HG02884 (cell line): ENCODE data around the gene DNAJC5.
"Not testable (repeated sequence)": the region's sequence is repeated elsewhere in the genome, so short reads cannot be mapped to it uniquely, and the experiment has no call there.

Source experiments
- ATAC-seq: cut with Tn5 transposase; IDR thresholded peaks from one replicate; pipeline ENCODE4 v1.9.1; 2021; ENCODE audit warnings: mild to moderate bottlenecking, moderate library complexity; ENCODE audit not compliant: unreplicated experiment

The DNAJC5 gene

DNA sequence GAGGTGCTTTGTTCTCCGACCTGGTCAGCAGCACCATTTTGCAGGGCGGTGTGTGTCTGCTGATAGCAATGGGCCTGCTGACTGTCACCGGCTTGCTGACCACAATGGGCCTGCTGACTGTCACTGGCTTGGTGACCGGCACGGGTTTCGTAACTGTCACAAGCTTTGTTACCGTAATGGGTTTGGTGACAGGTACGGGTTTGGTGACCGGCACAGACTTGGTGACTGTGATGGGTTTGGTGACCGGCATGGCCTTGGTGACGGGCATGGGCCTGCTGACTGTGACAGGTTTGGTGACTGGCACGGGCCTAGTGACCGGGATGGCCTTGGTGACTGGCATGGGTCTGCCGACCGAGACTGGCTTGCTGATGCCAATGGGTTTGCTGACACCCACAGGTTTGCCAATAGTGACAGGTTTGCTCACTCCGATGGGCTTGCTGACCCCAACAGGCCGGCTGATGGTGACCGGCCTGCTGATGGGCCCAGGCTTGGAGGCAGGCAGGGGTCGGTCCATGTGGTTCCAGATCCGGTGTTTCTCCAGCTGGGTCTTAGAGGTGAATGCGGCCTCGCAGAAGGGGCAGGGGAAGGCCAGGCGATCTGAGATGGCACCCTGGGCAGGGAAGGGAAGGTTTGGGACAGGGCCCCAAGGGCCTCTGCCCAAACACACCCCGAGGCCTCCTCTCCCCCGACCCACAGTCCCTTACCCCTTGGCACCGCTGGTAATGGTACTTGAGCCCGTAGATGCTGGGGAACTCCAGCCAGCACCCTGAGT, 71.4 kb downstream of the DNAJC5 start:
- no peak for ATAC-seq

DNA sequence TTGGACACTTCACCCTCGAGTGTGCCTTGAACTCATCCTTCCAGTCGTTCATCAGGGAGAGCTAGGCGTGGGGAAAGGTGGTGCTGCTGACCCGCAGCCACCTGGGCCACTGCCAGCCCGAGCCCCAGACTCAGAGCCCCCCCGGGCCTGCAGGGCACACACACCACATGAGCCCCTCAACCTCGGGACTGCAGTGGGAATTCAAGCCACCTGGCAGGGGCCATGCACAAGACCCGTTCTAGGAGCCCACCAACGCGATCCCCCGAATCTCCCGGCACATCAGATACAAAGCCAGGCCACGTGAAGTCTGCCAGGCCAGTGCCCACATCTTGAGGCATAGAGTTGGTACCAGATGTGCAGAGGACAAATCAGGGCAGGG, 72.0 kb downstream of the DNAJC5 start:
- ATAC-seq, result no peak

DNA sequence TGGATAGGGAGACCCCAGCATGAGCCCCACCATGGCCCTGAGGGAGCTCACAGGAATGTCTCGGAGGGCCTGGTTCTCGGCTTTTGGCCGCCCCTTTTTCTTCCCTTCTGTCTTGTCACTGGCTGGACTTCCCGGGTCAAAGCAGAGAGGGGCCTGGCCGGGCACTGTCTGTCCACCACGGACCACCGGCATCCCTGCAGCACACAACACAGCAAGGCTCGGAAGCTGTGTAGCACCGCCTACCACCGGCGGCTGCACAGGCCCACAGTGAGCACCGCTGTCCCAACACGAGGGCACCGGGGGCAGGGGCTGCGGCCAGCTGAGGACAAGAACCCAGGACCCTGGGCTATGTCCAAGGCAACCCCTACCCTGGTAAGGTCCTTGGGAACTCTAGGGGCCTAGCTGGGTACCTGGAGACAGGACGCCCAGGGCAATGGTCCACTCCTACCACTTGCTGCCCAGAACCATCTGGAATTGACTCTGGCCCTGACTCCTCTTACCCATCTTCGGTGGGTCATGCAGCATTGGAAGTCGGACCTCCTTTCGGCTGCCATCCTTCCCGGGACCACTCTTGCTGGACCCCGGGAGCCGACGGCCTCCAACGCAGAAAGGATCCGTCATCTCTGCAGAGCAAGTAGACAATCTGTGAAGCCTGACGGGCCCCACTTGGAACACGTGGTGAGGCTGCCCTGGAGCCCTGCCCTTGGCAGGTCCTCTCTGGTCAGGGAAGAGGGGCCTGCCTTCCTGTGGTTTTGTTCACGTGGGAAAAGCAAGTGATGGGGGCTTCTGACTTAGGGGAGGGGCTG, 72.6 kb downstream of the DNAJC5 start:
- no peak for ATAC-seq

DNA sequence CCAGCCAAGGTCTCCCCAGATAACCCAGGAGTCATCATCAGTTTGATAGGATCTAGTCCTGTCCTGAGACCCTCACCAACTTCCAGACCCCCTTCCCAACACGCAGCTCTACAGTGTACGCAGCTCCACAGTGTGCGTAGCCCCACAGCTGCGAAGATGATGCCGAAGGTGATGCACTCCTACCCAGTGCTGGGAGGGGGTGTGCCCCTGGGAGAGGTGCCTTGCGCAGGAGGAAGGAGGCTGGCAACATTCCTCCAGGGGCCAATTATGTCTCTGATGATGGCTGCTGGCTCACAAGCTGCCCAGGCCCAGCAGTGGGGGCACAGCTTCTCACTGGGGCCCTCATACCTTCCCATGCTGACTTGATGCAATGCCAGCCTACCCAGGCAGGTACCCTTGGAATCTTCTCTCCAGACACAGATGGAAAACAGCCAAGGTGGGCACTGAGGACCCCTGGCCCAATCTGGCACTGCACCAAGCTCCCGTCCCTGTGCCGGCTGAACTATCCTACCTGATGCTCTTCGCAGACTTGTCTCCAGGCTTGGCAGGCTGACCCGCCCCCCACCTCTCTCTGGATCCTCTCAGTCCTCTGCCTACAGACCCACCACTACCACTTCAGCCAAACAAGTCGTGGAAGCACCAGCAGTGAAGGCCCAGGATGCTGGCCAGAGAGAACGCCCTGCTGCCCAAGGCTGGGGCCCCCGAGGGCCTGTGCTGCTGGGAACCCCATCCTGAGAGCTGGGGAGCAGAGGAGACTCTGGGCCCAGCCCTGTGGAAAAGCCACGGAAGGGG, 73.4 kb downstream of the DNAJC5 start:
- no peak for ATAC-seq

DNA sequence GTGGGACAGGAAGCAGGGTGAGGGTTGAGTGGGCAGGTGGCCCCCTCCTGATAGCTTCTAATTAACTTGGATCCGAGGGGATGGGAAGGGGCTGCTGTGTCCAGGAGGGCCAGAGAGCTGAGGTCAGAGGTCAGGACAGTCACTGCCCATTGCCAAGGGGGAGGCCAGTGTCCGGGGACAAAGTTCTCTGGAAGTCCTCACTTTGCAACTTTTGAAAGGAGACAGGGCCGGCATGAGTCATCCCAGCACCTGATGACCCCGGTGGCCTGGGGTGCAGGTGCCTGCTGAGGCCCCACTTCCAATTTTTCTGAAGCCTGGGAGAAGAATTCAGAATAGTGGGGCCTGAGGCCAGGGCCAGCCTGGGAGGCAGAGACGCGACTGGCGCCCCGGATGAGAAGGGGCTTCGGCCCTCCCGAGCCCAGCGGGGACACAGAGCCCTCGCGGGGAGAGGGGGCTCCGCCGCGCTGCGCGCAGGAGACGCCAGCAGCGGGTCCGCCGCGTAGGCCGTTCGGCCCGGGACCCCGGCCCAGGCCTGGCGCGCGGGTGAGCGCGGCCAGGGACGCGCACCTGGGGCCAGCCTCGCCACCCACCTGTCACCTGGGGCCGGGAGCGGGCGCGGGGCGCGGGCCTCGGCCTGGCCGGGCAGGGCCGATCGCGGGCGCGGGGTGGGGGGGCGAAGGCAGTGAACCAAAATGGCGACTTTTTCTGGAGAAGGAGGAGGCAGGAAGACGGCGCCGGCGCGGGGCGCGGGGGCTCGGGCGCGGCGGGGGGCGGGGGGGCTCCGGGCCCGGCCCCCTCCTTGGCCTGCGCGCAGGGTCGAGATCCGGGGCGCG, 74.2 kb downstream of the DNAJC5 start:
- ATAC-seq, result no peak

DNA sequence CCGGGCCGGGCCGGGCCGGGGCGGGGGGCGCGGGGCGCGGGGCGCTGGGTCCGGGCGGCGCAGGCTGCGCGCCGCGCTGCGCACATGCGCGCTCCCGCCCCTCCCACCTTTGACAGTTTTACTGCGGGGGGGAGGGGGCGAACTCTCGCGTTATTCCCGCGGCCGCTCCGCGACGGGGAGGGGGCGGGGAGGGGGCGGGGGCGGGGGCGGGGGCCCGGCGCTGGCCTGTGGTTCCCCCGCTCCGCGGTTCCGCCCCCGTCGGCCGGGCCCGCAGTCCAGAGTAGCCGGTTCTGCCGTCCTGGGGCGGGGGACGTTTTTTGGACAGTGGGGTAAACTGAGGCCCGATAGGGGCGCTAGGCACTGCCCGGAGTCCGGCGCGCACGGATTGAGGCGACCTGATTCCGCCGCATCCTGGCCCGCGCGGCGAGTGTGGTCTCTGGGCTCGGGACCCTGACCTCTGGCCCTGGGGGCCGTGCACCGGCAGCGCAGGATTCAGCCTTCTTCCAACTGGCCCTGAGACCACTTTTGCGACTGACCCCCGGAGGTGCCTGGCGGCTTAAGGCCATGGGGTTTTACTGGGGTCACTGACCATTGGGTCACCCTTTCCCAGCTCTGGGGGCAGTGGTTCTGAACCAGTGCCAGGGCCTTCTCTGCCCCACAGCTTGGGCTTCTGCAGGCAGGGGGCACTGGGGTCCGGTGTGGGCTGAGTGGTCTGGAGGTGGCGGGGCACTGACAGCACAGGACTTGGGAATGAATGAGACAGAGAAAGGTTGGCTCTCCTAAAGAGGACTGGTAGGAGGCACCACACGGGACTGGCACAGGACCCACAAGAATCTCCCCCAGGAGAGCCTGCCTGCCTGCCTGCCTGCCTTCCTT, 75.2 kb downstream of the DNAJC5 start, which contains the start of gene ZNF512B:
Gene ZNF512B, minus strand, starts transcription at position 93 of the 876 bp plus-strand sequence. CDS start 1,980 bp downstream, outside the sequence.
- ATAC-seq, result no peak

DNA sequence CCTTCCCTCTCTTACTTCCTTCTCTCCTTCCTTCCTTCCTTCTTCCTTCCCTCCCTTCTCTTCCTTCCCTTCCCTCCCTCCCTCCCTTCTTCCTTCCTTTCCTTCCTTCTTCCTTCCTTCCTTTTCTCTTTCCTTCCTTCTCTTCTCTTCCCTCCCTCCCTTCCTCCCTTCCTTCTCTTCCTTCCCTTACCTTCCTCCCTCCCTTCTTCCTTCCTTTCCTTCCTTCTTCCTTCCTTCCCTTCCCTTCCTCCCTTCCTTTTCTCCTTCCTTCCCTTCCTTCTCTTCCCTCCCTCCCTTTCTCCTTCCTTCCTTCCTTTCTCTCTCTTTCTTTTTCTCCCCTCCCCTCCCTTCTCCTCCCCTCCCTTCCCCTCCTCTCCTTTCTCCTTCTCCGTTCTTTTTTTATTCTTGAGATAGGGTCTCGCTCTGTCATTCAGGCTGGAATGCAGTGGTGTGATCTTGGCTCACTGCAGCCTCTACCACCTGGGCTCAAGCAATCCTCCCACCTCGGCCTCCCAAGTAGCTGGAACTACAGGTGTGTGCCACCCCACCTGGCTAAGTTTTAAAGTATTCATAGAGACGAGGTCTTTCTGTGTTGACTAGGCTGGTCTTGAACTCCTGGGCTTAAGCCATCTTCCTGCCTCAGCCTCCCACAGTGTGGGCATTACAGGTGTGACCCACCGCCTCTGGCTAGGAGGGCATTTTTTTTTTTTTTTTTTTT, 75.9 kb downstream of the DNAJC5 start:
- no peak for ATAC-seq

DNA sequence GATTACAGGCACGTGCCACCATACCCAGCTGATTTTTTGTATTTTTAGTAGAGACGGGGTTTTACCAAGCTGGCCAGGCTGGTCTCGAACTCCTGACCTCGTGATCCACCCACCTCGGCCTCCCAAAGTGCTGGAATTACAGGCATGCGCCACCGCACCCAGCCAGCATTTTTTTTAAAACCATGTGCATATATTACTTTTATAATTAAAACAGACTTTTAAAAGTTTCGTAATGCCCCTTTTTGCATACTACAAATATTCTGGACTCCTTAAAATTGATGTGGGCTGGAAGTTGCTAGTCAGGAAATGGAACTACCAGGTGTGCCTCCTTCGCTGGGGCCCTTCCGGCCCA, 77.0 kb downstream of the DNAJC5 start:
- not testable (repeated sequence) for ATAC-seq

DNA sequence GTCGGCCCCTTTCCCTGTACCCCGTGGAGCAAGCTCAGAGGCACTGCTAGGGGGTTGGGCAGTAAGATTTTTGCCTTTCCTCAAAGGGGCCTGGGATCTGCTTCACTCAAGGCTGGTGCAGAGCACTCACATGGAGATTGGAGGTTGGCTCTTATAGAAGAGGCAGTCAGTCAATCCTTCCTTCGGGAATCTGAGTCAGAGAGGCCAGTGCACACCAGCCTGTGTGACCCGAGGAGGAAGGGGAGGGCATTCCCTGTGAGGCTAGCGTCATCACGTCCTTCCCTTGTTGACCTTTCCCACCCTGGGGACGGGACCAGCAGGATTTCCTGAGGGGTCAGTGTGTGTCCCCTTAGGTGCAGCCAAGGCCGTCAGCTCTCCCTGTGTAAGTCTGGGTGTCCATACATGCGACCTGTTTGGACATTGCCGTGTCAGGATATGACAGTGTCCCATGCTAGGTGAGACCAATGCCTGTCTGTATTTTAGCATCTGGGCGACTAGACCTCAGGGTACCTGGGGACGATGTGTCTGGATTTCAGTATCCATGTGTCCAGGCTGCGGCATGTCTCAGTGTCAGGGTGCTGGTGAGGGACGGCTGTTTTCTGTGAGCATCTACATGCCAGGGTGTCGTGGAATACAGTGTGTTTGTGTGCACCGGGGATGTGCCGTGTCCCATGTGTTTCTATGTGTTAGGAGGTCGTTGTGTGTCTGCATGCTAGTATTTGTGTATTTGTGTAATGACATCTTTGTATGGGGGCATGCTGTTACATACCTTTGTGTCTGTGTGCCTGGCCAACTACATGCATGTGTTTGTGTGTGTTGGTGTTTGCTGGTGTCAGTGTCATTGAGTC, 77.6 kb downstream of the DNAJC5 start:
- ATAC-seq, result no peak

DNA sequence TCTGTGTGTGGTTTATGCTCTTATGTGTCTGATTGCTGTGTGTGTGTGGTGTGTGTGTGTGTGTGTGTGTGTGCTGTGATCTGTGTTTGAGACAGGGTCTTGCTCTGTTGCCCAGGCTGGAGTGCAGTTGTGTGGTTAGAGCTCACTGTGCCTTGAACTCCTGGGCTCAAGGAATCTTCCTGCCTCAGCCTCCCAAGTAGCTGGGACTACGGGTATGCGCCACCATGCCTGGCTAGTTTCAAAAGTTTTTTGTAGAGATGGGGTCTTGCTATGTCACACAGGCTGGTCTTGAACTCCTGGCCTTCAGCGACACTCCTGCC, 78.2 kb downstream of the DNAJC5 start:
- no peak for ATAC-seq

DNA sequence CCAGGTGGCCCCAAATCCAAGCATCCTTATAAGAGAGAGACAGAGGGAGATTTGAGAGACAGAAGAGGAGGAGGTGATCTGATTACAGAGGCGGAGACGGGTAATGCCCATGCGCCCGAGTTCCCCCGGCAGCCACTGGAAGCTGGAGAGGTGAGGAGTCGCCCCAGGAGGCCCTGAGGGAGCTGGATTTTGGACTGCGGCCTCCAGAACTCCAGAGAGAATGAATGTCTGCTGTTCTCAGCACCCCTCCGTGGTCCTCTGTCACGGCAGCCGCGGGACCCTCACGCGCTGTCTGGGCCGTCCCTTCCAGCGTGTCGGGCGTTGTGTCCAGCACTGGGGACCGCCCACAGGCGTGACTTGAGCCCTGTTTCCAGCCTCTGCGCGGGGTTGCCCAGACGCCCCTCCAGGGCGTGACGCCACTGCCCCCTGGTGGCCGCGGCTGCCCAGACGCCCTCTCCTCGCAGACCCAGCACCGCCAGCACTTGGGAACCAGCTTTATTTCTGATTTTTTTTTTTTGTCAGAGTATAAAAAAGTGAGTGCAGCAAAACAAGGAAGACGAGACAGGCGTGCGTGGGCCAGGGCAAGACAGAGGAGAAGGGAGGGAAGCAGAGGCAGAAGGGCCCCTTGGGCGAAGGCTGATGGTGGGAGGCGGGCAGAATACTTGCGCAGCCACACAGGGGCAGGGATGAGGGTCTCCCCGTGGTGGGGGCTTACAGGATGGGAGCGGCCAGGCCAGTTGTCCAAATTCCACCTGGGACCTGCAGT, 78.9 kb downstream of the DNAJC5 start:
- no peak for ATAC-seq

DNA sequence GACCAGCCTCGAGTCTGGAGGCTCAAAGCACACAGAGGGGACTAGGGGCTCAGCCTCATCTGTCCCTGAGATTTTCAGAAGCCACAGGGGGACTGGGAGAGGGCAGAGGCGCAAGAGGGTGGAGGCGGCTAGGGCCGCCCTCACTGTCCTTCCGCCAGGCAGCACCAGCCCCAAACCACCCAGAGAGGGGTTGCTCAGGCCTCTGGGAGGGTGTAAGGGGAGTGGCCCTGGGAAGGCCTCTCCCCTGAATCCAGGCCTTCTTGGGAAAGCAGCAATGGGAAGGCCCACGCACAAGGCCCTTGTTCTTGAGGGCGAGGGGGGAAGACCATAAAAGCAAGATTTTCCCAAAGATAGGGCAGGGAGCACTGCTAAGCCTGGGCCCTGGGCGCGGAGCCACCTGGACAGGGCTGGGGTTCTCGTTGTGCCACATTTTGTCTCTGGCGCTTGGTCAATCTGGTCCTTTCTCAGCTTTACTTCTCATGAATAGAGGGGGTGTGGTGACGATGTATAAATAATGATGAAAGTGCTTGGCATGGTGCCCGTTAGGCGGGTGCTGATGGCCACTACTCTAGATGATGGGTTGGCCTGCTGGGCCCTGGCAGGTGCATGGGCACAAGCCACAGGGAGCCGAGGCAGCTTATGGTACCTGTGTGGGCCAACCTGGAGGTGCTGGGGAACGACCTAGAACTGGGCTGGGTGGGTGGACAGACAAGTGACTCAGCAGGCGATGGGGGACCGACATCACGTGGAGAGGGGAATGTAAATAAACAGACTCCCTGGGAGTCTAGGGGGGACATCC, 79.7 kb downstream of the DNAJC5 start:
- ATAC-seq, result no peak

DNA sequence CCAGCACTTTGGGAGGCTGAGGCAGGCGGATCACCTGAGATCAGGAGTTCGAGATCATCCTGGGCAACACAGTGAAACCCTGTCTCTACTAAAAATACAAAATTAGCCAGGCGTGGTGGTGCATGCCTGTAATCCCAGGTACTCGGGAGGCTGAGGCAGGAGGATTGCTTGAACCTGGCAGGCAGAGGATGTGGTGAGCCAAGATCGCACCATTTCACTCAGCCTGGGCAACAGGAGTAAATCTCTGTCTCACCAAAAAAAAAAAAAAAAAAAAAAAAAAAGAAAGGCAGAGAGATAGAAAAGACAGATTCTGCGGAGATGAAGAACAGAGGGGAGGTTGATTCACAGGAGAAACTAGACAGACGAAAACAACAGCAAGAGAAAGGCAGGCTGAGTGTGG, 81.6 kb downstream of the DNAJC5 start:
- not testable (repeated sequence) for ATAC-seq

DNA sequence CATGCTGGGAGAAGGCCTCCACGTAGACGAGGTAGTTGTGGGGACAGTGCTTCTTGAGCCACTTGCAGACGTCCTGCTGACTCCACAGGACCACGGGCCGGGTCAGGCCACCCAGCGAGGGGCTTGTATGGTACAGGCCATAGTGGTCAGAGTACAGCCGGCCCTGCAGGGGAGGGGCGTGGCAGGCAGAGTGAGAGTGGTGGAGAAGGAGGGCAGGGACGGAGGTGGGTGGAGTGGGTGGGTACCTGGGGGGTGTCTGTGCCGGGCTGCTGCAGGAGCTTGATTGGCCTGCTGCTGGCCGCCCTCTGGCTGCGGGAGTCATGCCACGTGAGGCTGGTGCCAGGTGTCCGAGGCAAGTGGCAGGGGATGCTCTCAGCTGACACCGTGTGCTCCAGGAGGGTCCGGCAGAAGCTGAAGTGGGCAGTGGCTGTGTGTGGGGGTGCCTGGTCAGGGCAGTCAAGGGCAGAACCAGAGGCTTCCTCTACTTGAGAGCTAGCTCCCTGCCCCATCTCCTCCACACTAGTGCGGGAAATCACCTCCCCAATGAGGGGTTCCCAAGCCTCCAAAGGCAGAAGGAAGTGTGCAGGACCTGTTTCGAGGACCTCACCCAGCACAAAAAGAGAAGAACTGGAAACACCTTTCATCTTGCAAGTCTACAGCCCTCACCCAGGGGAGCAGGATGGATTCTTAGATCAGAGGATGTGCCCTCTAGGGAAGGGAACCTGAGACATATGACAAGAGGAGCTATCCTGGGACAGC, 82.2 kb downstream of the DNAJC5 start:
- no peak for ATAC-seq

DNA sequence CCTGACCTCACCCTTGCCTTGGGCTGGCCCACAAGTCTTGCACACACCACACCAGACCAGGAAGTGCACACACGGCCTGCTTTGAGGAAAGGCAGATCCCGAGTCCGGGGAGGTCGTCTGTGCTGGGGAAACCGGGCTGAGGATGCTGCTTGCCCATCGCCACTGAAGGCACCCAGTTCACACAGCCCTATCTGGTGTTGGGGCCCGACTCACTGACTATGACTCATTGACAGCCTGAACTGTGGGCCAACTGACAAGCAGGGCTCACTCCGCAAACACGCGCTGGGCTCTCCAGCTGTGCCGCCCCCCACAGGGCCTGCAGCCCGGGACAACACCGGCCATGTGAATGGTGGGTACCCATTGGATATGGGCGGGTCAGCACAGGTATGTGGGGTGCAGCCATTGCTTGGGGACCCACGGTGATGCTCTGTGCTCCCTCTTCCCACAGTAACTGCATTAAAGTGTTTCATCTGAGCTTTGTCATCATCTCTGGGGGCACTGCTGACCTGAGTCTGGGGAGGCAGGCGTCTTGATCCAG, 82.9 kb downstream of the DNAJC5 start:
- ATAC-seq, result no peak
